Measurements from ENCODE around the gene ERAS.

Gene ERAS, protein sequence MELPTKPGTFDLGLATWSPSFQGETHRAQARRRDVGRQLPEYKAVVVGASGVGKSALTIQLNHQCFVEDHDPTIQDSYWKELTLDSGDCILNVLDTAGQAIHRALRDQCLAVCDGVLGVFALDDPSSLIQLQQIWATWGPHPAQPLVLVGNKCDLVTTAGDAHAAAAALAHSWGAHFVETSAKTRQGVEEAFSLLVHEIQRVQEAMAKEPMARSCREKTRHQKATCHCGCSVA

GRCh38 chrX:48826135-48826875, at the start of gene ERAS:
ERAS (plus strand) TSS chrX:48826513; CDS start chrX:48829124, 2,611 bp downstream.
- DNase-seq, result no peak

DNA sequence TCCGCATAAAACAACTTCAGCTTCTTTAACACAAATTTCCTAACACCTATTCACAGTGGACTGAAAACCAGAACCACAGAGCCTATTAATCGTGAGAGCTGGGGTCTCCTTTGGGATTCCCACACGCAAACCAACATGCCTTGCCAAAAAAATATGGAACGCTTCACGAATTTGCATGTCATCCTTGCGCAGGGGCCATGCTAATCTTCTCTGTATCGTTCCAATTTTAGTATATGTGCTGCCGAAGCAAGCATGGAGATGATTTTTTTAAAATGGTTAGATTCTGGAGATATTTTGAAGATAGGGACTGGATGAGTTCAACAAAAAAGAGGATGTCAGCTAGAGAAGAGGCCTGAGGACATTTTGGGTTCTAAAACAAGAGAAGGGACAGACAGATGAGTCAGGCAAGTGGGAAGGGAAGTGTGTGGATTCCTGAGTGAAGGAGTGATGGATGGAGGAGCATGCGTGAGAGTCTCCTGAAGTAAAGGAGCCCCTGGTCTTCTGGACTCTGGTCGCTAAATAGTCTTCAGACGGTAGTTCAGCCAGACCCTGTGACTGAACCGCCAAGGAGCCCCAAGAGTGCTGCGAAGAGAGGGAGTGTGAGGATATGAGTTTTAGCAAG, 49.4 kb upstream of the ERAS start:
- no peak for DNase-seq

- DNase-seq, result no peak
Observed at GRCh38 chrX:48779399-48779798, 46.9 kb upstream of the ERAS start.

GRCh38 chrX:48781705-48782104, 44.6 kb upstream of the ERAS start:
- DNase-seq, result no peak

DNA sequence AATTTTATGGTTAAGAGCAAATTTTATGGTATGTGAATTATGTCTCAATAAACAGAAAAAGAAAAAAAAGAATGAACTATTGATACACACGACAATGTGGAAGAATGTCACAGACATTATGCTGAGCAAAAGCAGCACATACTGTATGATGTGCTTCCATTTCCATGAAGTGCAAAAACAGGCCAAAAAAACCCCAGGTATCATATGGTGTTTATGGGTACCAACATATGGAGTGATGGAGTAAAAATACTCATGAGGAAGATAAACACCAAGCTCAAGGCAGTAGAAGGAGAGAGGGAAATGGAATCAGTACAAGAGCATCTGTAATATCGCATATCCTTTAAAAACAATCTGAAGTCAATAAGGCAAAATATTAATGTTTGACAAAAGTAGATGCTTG, 44.1 kb upstream of the ERAS start:
- no peak for DNase-seq

DNA sequence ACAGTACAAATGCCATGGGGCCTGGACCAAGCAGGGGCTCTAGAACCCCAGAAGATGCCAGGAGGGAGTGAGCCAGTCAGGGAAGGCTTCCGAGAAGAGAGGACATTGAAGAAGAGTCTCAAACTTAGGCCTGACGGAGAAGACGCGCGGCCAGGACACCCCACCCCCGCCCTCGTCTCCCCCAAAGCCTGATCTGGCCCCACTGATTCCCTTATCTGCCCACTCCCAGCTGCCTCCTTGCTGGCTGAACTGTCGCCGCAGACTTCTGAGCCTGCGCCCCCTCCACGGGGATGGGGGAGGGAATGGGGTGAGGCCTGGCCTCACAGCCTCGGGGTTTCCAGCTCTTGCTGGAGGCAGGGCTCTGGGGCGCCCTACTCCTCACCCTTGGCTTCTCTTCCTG, 43.5 kb upstream of the ERAS start:
- DNase-seq, result no peak

DNA sequence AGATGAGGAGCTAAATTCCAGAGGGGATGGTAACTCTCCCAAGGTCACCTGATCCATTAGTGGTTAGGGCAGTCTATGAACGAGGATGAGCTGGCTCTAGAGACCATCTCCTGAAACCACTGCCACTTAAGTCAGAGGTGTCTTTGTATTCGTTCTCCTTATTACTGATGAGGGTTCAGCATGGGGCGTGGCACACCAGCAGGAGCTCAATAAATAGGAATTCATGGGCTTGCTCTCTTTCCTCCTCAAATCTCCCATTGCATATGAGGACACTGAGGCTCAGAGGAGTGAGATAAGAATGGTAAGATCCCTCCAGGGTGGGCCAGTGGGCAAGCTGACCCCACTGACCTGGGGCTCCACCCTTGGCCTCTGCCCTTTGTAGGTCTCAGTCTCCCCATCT, 41.6 kb upstream of the ERAS start:
- DNase-seq, result no peak

DNA sequence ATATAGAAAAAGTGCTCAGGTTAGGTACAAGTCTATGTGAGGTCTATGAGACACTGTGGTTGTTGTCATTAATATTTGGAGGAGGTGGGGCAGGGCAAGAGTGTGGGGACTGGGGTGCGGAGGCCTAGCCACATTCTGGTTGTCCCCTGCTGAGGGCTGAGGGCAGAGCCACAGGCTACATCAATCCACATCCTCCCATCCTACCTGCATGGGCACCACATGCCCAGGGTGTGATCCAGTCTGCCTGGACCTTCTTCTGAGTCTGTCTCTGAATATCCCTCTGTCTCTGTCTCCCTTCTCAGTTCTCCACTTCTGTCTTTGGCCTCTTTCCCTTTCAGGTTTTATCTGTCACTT, 41.1 kb upstream of the ERAS start:
- DNase-seq, result no peak

GRCh38 chrX:48785540-48786214, 40.6 kb upstream of the ERAS start:
- no peak for DNase-seq

GRCh38 chrX:48786341-48786800, 39.9 kb upstream of the ERAS start, which contains the start of gene GATA1:
GATA1 (plus strand) TSS chrX:48786590; CDS start chrX:48791110, 4,520 bp downstream.
- DNase-seq, result no peak

DNA sequence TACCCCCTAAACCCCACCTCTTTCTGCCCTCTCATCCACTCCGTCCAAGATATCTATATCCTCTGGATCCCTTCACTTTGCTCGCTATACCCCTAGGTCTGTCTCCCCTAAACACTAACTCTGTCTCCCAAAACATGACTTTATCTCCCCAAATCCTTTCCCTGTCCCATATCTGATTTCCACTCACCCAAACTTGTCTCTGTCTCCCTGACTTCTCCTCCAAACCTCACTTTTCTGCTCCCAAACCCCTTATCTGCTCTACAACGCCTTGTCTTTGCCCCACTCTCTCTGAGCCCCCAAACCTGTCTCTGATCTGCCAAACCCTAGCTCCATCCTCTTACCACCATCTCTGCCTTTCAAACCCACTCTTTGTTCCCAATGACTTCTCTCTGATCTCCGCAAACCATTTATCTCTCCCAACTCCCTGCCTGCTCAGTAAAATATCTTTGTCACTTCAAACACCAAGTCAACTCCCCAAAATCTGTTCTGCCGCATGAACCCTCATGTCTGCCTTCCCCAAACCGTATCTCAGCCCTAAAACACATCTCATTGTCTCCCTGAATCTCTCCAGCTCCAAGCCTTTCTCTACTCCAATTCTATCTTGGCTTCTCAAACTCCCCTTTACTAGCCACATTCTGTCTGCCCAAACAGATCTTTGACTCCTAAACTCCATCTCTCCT, 39.3 kb upstream of the ERAS start:
- no peak for DNase-seq

DNA sequence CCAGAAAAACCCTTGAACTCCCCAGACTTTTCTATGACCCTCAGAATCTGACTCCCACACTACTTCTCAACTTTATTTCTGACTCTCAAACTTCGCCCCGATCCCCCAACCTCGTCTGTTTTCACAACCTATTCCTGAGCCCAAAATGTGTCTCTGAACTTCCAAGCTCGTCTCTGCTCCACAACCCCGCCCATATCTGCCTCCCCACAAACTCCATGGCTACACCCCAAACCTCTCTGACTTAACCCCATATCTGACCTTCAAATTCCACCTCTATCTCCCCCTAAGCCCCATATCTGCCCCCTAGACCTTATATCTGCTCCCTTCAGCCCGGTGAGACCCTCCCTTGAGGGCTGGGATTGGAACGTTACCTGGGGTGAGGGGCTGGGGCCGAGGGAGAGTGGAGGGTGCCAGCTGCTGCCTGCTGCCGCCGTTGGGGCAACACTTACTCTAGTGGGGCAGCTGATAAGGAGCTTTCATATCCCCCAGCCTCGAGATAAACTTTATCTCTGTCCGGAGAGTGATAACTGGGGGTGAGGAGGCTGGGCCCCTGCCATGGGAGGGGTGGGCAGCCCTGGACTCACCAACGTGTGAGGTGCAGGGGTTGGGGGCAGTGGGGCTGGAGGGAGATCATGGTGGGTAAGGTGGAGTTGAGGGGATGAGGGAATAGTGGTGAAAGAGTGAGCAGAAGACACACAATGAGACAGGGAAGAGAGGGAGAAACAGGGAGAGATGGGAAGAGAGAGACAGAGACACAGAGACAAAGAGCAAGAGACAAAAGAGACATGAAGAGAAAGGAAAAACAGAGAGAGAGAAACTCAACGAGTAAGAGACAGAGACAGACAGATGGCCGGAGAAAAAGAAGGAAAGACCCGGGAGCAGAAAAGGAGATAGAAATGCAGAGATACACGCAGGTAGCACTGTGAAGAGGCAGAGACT, 38.5 kb upstream of the ERAS start:
- DNase-seq, result no peak

DNA sequence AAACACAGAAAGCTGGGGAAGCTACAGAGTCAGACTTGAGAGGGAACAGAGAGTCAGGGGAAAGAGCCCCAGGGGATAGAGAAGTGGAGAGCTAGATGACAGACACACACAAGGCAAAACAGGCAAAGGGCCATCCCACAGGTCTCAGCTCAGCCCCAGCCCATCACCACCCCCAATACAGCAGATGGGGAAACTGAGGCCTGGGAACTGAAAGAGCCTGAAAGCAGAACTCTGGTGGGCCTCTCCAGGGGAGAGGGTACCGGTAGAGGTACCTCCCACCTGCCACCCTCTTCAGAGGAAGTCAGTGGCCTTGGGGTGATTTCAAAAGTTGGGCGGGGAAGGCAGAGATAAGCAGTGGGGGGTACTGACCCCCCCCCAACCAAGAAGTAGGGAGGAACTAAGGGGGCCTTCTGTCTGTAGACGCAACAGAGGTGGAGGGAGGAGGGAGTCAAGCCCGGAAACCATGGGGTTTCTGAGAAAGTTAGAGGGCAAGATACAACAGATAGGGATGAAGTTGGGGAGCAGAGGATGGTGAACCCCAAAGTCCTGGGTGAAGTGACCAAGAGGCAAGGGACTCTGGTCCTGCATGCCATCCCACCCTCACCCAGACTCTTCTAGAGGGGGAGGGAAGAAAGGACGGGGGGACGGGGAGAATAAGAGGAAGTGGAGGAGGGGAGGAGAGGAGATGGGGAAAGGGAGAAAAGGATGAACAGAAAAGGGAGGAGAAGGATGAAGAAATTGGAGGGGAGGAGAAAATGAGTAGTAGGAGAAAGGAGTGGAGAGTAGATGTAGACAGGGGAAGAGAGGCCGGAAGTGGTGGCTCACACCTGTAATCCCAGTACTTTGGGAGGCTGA, 36.7 kb upstream of the ERAS start:
- no peak for DNase-seq

GRCh38 chrX:48790477-48790876, 35.8 kb upstream of the ERAS start:
- no peak for DNase-seq

DNA sequence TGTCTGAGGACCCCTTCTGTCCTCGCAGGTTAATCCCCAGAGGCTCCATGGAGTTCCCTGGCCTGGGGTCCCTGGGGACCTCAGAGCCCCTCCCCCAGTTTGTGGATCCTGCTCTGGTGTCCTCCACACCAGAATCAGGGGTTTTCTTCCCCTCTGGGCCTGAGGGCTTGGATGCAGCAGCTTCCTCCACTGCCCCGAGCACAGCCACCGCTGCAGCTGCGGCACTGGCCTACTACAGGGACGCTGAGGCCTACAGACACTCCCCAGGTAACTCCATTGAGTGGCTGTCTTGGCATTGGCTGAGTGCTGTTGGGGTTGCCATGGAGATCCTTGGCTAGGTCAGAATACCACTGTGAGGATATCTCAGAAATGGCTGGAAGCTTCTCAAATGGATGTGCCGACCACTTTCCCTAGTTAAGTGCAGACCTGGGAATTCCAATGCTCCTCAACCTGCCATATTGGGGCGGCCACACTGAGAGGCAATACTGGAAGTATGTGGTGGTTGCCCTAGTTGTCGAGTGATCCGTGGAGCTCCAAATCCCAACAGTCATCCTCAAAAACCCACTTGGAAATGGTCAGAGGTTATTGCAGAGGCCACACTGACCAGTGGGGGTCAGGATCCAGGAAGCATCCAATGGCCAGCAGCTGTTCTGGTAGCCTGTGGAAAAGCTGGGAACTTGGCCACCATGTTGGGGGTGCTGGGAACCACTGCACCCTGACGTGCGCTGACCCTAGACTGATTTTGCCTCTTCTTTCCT, 35.1 kb upstream of the ERAS start:
- no peak for DNase-seq

DNA sequence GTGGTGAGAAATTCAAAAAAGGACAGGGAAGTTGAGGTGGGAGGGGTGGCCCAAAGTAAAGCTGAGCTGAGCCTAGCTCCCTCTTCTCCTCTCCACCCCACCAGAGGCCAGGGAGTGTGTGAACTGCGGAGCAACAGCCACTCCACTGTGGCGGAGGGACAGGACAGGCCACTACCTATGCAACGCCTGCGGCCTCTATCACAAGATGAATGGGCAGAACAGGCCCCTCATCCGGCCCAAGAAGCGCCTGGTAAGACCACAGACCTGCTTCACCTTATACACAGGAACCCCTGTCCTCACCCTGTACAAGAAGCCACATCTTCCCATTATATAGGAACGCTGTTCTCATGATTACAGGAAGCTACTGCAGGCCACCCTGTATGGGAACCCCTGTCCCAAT, 34.1 kb upstream of the ERAS start:
- no peak for DNase-seq

DNA sequence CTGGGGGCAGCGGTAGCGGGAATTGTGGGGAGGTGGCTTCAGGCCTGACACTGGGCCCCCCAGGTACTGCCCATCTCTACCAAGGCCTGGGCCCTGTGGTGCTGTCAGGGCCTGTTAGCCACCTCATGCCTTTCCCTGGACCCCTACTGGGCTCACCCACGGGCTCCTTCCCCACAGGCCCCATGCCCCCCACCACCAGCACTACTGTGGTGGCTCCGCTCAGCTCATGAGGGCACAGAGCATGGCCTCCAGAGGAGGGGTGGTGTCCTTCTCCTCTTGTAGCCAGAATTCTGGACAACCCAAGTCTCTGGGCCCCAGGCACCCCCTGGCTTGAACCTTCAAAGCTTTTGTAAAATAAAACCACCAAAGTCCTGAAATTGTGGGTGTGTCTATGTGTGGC, 32.4 kb upstream of the ERAS start:
- DNase-seq, result no peak

- DNase-seq, result no peak
Observed at GRCh38 chrX:48794340-48794910, 31.9 kb upstream of the ERAS start.

DNA sequence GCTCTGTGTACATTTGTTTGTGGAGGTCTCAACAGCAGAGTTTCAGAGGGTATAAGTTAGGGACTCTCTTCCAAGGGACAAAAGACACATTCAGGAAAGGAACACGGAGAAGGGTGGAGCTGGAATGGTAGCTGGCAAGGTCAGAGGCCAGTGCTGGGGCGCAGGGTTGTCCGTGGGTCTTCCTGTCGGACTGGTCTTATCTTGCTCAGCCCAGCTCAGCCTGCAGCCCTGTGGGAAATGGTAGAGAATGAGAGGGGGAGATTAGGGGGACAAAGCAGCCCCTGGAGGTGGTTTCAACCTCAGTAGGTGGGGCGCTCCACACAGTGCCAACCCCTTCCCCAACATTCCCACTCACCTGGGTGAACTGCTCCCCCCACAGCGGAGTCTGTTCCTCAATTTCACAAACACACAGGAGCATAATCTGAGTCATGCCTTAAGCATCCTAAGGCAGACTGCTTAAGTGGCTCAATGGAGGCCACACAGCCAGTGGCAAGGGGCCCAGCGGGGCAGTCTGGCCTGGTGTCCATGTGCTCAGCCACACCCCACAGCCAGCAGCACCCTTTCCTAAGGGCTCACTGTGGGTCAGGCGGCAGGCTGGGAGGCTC, 31.3 kb upstream of the ERAS start:
- DNase-seq, result peak; percentile 44

All from 8988T (cell line).